WTC11 (cell line): ENCODE results near the gene PCIF1. TPM values are rescaled to one million over a fixed set of nuclear protein-coding genes. Genes with fewer than 3 reads are reported as not detected.

Source experiments
- ATAC-seq: fragments of 200-7000 bp; cut with Tn5 transposase; 2 replicates; pipeline ENCODE4 v1.10.0; 2021; ENCODE audit warnings: mild to moderate bottlenecking, moderate library complexity
- CTCF ChIA-PET: fragments of 300-600 bp; sonication (Branson Sonifier 250); formaldehyde crosslinking; loops from one replicate; lab custom pipeline; 2021; ENCODE audit warnings: antibody characterized with exemption; lab: Charles Lee
- POLR2A ChIA-PET: fragments of 350-600 bp; sonication (Branson Sonifier 250); formaldehyde crosslinking; loops from one replicate; lab custom pipeline; 2021; ENCODE audit warnings: antibody characterized with exemption; lab: Charles Lee
- DNase-seq: peaks from one replicate; pipeline ENCODE4 v3.0.0; 2021; ENCODE audit warnings: low spot score
- H3K27ac Mint-ChIP-seq: 2 replicates; pipeline ENCODE4 v1.8.0; 2021; ENCODE audit warnings: mixed read lengths
- H3K27me3 Mint-ChIP-seq: 2 replicates; pipeline ENCODE4 v1.8.0; 2021; ENCODE audit warnings: low read depth, mild to moderate bottlenecking, moderate library complexity, mixed read lengths
- H3K36me3 Mint-ChIP-seq: 2 replicates; pipeline ENCODE4 v1.8.0; 2021; ENCODE audit warnings: mixed read lengths
- H3K4me1 Mint-ChIP-seq: 2 replicates; pipeline ENCODE4 v1.8.0; 2022; ENCODE audit warnings: mixed read lengths
- H3K4me3 Mint-ChIP-seq: 2 replicates; pipeline ENCODE4 v1.8.0; 2021; ENCODE audit warnings: mild to moderate bottlenecking, moderate library complexity, mixed read lengths
- H3K9me3 Mint-ChIP-seq: 2 replicates; pipeline ENCODE4 v1.8.0; 2021; ENCODE audit warnings: mixed read lengths
- ETV6 ChIP-seq: sonication (generic); formaldehyde crosslinking; IDR thresholded peaks from 2 replicates; pipeline ENCODE4 v1.8.1; 2022; ENCODE audit warnings: mild to moderate bottlenecking, missing genetic modification reagents
- HMGA2 ChIP-seq: fragments of 250-450 bp; sonication (Bioruptor Pico); IDR thresholded peaks from 2 replicates; pipeline ENCODE4 v1.4.0; 2021; ENCODE audit warnings: mild to moderate bottlenecking, moderate library complexity
- MXD4 ChIP-seq: fragments of 250-450 bp; sonication (Bioruptor Pico); IDR thresholded peaks from 2 replicates; pipeline ENCODE4 v1.8.0; 2021; ENCODE audit warnings: mild to moderate bottlenecking, moderate library complexity, borderline replicate concordance
- NFE2L1 ChIP-seq: sonication (generic); formaldehyde crosslinking; IDR thresholded peaks from 2 replicates; pipeline ENCODE4 v1.8.1; 2023; ENCODE audit warnings: missing genetic modification reagents
- SMAD3 ChIP-seq: sonication (generic); formaldehyde crosslinking; IDR thresholded peaks from 2 replicates; pipeline ENCODE4 v1.8.0; 2022; ENCODE audit warnings: missing genetic modification reagents, mild to moderate bottlenecking, borderline replicate concordance
- SMAD4 ChIP-seq: sonication (generic); formaldehyde crosslinking; IDR thresholded peaks from 2 replicates; pipeline ENCODE4 v1.8.0; 2022; ENCODE audit warnings: mild to moderate bottlenecking, missing genetic modification reagents
- ZBTB21 ChIP-seq: sonication (generic); formaldehyde crosslinking; IDR thresholded peaks from 2 replicates; pipeline ENCODE4 v1.8.1; 2023; ENCODE audit warnings: mild to moderate bottlenecking, missing genetic modification reagents, borderline replicate concordance
- ZNF121 ChIP-seq: sonication (generic); formaldehyde crosslinking; IDR thresholded peaks from 2 replicates; pipeline ENCODE4 v1.8.0; 2023; ENCODE audit warnings: missing genetic modification reagents
- ZNF263 ChIP-seq: sonication (generic); formaldehyde crosslinking; IDR thresholded peaks from 2 replicates; pipeline ENCODE4 v1.8.1; 2022; ENCODE audit warnings: low read depth, mild to moderate bottlenecking, moderate library complexity, missing genetic modification reagents
- total RNA-seq: library from RNA; stranded (reverse); gene quantifications from 3 replicates; pipeline ENCODE4 v1.2.3, GENCODE V29; 2021
- TF ChIP-seq, protein P1 (sequence below): fragments of 250-450 bp; sonication (Bioruptor Pico); IDR thresholded peaks from 2 replicates; pipeline ENCODE4 v2.1.2; 2022; ENCODE audit warnings: mild to moderate bottlenecking, moderate library complexity
- TF ChIP-seq, protein P2 (sequence below): fragments of 250-450 bp; sonication (Bioruptor Pico); conservative IDR thresholded peaks from 2 replicates; pipeline ENCODE4 v1.9.0; 2021; ENCODE audit warnings: mild to moderate bottlenecking
- TF ChIP-seq, protein P3 (sequence below): sonication (generic); formaldehyde crosslinking; conservative IDR thresholded peaks from 2 replicates; pipeline ENCODE4 v1.8.1; 2023; ENCODE audit warnings: mild to moderate bottlenecking, low read depth, missing genetic modification reagents, moderate library complexity
- TF ChIP-seq, protein P4 (sequence below): fragments of 250-450 bp; sonication (Bioruptor Pico); IDR thresholded peaks from 2 replicates; pipeline ENCODE4 v1.9.0; 2021; ENCODE audit warnings: mild to moderate bottlenecking
- TF ChIP-seq, protein P5 (sequence below): sonication (generic); formaldehyde crosslinking; IDR thresholded peaks from 2 replicates; pipeline ENCODE4 v1.8.1; 2022; ENCODE audit warnings: missing genetic modification reagents, borderline replicate concordance
- TF ChIP-seq, protein P6 (sequence below): sonication (generic); formaldehyde crosslinking; IDR thresholded peaks from 2 replicates; pipeline ENCODE4 v1.8.0; 2023; ENCODE audit warnings: missing genetic modification reagents, mild to moderate bottlenecking, borderline replicate concordance

The PCIF1 gene
- total RNA-seq, 1 experiment from 2014 or later: 42.2 TPM

DNA sequence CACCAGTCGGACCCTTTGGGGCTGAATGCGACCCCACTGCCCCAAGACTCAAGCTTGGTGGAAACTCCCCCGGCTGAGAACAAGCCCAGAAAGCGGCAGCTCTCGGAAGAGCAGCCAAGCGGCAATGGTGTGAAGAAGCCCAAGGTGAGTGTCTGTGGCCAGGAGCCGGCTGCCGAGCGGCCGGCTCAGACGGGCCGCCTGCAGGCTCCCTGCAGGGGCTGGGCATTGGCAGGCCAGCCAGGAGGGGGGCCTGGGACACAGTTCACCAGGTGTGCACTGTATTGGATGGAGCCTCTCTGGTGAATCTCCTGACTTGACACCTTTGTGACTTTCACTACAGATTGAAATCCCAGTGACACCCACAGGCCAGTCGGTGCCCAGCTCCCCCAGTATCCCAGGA lies 6.0 kb downstream of the PCIF1 start:
- H3K4me1 Mint-ChIP-seq: peaks cover 27% of the 10 kb centered on the region
- CTCF ChIA-PET: no interaction called here
- no peak overlapping the region for H3K27ac Mint-ChIP-seq
- no peaks in the 10 kb centered on the region for H3K27me3 Mint-ChIP-seq
- TF ChIP-seq, protein P1, sequence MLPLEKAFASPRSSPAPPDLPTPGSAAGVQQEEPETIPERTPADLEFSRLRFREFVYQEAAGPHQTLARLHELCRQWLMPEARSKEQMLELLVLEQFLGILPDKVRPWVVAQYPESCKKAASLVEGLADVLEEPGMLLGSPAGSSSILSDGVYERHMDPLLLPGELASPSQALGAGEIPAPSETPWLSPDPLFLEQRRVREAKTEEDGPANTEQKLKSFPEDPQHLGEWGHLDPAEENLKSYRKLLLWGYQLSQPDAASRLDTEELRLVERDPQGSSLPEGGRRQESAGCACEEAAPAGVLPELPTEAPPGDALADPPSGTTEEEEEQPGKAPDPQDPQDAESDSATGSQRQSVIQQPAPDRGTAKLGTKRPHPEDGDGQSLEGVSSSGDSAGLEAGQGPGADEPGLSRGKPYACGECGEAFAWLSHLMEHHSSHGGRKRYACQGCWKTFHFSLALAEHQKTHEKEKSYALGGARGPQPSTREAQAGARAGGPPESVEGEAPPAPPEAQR (CRISPR knock-in tag): no peak
- TF ChIP-seq MXD4 (CRISPR knock-in tag): no peak
- TF ChIP-seq, protein P2, sequence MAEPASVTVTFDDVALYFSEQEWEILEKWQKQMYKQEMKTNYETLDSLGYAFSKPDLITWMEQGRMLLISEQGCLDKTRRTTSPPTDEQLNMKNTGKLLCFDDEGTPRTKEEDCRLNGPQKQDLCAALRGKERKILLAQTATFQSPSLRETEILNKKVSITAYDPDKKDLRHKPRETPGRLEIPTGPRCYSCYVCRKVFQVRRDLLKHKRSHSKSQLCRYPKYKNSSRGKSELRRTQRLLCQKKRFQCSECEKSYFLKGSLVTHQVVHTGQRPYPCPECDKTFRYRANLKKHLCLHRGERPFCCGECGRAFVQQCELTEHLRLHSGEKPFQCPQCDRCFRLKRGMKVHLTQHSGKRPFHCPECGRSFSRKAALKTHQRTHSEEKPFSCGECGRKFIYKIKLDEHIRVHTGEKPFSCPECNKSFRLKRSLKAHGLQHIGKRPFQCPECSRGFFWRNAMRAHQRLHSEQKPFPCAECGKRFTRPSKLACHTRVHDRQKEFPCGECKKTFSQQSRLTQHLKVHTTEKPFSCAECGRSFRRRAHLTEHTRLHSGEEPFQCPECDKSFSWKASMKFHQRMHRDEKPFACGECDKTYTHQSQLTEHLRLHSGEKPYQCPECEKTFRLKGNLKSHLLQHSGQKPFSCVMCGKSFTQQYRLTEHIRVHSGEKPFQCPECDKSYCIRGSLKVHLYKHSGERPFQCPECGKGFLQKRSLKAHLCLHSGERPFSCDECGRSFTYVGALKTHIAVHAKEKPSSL (CRISPR knock-in tag): no peak
- TF ChIP-seq, protein P3, sequence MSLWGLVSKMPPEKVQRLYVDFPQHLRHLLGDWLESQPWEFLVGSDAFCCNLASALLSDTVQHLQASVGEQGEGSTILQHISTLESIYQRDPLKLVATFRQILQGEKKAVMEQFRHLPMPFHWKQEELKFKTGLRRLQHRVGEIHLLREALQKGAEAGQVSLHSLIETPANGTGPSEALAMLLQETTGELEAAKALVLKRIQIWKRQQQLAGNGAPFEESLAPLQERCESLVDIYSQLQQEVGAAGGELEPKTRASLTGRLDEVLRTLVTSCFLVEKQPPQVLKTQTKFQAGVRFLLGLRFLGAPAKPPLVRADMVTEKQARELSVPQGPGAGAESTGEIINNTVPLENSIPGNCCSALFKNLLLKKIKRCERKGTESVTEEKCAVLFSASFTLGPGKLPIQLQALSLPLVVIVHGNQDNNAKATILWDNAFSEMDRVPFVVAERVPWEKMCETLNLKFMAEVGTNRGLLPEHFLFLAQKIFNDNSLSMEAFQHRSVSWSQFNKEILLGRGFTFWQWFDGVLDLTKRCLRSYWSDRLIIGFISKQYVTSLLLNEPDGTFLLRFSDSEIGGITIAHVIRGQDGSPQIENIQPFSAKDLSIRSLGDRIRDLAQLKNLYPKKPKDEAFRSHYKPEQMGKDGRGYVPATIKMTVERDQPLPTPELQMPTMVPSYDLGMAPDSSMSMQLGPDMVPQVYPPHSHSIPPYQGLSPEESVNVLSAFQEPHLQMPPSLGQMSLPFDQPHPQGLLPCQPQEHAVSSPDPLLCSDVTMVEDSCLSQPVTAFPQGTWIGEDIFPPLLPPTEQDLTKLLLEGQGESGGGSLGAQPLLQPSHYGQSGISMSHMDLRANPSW (CRISPR knock-in tag): no peak
- TF ChIP-seq SMAD3: no peak
- TF ChIP-seq NFE2L1 (CRISPR knock-in tag): no peak
- TF ChIP-seq, protein P4, sequence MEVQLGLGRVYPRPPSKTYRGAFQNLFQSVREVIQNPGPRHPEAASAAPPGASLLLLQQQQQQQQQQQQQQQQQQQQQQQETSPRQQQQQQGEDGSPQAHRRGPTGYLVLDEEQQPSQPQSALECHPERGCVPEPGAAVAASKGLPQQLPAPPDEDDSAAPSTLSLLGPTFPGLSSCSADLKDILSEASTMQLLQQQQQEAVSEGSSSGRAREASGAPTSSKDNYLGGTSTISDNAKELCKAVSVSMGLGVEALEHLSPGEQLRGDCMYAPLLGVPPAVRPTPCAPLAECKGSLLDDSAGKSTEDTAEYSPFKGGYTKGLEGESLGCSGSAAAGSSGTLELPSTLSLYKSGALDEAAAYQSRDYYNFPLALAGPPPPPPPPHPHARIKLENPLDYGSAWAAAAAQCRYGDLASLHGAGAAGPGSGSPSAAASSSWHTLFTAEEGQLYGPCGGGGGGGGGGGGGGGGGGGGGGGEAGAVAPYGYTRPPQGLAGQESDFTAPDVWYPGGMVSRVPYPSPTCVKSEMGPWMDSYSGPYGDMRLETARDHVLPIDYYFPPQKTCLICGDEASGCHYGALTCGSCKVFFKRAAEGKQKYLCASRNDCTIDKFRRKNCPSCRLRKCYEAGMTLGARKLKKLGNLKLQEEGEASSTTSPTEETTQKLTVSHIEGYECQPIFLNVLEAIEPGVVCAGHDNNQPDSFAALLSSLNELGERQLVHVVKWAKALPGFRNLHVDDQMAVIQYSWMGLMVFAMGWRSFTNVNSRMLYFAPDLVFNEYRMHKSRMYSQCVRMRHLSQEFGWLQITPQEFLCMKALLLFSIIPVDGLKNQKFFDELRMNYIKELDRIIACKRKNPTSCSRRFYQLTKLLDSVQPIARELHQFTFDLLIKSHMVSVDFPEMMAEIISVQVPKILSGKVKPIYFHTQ: no peak
- TF ChIP-seq ETV6 (CRISPR knock-in tag): no peak
- no peak for TF ChIP-seq ZBTB21 (CRISPR knock-in tag)
- TF ChIP-seq, protein P5, sequence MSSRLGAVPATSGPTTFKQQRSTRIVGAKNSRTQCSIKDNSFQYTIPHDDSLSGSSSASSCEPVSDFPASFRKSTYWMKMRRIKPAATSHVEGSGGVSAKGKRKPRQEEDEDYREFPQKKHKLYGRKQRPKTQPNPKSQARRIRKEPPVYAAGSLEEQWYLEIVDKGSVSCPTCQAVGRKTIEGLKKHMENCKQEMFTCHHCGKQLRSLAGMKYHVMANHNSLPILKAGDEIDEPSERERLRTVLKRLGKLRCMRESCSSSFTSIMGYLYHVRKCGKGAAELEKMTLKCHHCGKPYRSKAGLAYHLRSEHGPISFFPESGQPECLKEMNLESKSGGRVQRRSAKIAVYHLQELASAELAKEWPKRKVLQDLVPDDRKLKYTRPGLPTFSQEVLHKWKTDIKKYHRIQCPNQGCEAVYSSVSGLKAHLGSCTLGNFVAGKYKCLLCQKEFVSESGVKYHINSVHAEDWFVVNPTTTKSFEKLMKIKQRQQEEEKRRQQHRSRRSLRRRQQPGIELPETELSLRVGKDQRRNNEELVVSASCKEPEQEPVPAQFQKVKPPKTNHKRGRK: no peak
- no peak for TF ChIP-seq ZNF121 (CRISPR knock-in tag)
- TF ChIP-seq HMGA2 (CRISPR knock-in tag): no peak
- no peak for TF ChIP-seq ZNF263 (CRISPR knock-in tag)
- TF ChIP-seq, protein P6, sequence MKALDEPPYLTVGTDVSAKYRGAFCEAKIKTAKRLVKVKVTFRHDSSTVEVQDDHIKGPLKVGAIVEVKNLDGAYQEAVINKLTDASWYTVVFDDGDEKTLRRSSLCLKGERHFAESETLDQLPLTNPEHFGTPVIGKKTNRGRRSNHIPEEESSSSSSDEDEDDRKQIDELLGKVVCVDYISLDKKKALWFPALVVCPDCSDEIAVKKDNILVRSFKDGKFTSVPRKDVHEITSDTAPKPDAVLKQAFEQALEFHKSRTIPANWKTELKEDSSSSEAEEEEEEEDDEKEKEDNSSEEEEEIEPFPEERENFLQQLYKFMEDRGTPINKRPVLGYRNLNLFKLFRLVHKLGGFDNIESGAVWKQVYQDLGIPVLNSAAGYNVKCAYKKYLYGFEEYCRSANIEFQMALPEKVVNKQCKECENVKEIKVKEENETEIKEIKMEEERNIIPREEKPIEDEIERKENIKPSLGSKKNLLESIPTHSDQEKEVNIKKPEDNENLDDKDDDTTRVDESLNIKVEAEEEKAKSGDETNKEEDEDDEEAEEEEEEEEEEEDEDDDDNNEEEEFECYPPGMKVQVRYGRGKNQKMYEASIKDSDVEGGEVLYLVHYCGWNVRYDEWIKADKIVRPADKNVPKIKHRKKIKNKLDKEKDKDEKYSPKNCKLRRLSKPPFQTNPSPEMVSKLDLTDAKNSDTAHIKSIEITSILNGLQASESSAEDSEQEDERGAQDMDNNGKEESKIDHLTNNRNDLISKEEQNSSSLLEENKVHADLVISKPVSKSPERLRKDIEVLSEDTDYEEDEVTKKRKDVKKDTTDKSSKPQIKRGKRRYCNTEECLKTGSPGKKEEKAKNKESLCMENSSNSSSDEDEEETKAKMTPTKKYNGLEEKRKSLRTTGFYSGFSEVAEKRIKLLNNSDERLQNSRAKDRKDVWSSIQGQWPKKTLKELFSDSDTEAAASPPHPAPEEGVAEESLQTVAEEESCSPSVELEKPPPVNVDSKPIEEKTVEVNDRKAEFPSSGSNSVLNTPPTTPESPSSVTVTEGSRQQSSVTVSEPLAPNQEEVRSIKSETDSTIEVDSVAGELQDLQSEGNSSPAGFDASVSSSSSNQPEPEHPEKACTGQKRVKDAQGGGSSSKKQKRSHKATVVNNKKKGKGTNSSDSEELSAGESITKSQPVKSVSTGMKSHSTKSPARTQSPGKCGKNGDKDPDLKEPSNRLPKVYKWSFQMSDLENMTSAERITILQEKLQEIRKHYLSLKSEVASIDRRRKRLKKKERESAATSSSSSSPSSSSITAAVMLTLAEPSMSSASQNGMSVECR (CRISPR knock-in tag): no peak
- TF ChIP-seq SMAD4 (CRISPR knock-in tag): no peak
- TF ChIP-seq, all 79 proteins: peak for 0
- POLR2A ChIA-PET: no interaction called here
- Mint-ChIP-seq H3K36me3 (peaks cover 56% of the 10 kb centered on the region), H3K9me3 (no peaks in the 10 kb centered on the region), H3K4me3 (no peak overlapping the region)
- no peak for ATAC-seq
- no peak for DNase-seq
